Activated naive CD4-positive, alpha-beta T cell treated with anti-CD3 and anti-CD28 coated beads, Interleukin-2, amount 50 U/mL, for 72 hours (primary cell): ENCODE results near the gene MAGT1. TPM values are rescaled to one million over a fixed set of nuclear protein-coding genes. Genes with fewer than 3 reads are reported as not detected.
"Not testable (repeated sequence)": the region's sequence is repeated elsewhere in the genome, so short reads cannot be mapped to it uniquely, and the experiment has no call there.

Source experiments
- ATAC-seq, 2 donors: fragments of 150-1000 bp; cut with Tn5 transposase; 2 replicates each; pipeline ENCODE4 v1.10.0; 2021; ENCODE audit warnings: mild to moderate bottlenecking in 2 of 2, moderate library complexity in 2 of 2
- DNase-seq, 2 donors: peaks; one replicate each; pipeline ENCODE4 v3.0.0; 2021 to 2022; ENCODE audit warnings: low spot score in 2 of 2
- H3K27ac Mint-ChIP-seq, 2 donors: one replicate each; pipeline ENCODE4 v1.8.0; 2022; ENCODE audit warnings: mild to moderate bottlenecking in 2 of 2, mixed read lengths in 2 of 2
- H3K36me3 Mint-ChIP-seq, 2 donors: one replicate each; pipeline ENCODE4 v1.8.0; 2022; ENCODE audit warnings: mixed read lengths in 2 of 2
- H3K9me3 Mint-ChIP-seq, 2 donors: one replicate each; pipeline ENCODE4 v1.8.0; 2022; ENCODE audit warnings: mixed read lengths in 2 of 2
- total RNA-seq, 2 donors: library from RNA; stranded (reverse); gene quantifications; one replicate each; pipeline ENCODE4 v1.2.3, GENCODE V29; 2022

MAGT1 gene
- total RNA-seq, 2 donors from 2014 or later = 26.5 to 39.5 TPM

DNA sequence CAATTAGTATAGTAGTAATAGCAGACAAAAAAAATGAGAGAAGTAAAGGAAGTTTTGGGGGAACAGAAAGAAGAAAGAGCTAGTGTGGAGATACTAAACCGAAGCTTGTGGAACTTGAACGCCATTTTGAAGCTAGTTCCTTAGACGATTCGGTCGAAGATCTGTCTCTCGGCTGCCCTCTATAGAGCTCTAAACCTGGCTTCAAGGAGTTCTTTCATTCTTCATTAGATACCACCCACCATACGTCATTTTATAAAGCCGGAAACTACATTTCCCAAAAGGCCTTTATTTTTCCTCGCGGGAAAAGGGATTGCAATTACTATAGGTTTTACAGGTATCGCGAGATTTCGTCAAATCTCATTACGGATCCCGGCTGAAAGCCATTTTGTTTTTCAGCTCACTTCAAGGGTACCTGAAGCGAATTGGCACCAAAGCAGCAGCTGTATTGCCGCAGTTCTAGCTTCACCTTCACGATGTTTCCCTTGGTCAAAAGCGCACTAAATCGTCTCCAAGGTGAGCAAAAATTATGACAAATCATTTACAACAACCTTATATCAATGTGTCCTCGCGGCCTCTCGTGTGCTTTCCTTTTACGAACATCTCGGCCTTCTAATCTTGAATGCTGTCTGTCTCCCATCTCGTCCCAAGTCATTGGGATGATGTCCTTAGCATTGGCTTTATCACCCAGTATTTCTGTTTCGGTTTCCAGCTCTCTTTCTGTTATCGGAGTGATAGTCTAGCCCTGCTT lies 4.0 kb upstream of the MAGT1 start, which contains the start of gene COX7B:
Gene COX7B, plus strand, starts transcription at position 388 of the 748 bp plus-strand sequence. Its CDS starts 86 bp downstream, at position 474.
- Mint-ChIP-seq H3K36me3 (peaks cover 21 to 31% of the 10 kb centered on the region in 2 donors), H3K9me3 (no peaks in the 10 kb centered on the region), H3K27ac (peak within 1 kb of the TSS; percentile 96 to 98)
- DNase-seq (peak; percentile 55 to 61), ATAC-seq (peak; percentile 68 to 70)

- H3K9me3 Mint-ChIP-seq = no peaks in the 10 kb centered on the region
- H3K36me3 Mint-ChIP-seq = peaks cover 6 to 11% of the 10 kb centered on the region in 2 donors
- H3K27ac Mint-ChIP-seq = peak overlapping the region; percentile 35 to 72
- no peak for DNase-seq
- no peak for ATAC-seq
Measured at GRCh38 chrX:77893713-77894112, 1.5 kb downstream of the MAGT1 start.

DNA sequence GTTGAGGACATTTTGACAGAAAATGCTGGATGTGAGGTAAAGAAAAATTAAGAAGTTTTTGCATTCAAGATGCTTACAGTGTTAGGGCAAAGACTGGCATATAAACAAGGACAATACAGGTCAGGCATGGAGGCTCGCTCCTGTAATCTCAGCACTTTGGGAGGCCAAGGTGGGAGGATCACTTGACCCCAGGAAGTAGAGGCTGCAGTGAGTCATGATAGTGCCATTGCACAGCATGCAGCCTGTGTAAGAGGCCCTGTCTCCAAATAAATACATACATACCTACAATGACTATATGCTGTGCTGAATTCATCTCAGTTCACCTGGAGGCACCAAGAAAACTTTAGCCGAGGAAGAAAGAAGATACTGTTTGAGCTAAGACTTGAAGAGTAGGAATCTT lies 2.3 kb downstream of the MAGT1 start:
- ATAC-seq = no peak
- Mint-ChIP-seq H3K36me3 (peaks cover 6 to 11% of the 10 kb centered on the region in 2 donors), H3K27ac (peak overlapping the region; percentile 35 to 55), H3K9me3 (no peaks in the 10 kb centered on the region)
- no peak for DNase-seq

DNA sequence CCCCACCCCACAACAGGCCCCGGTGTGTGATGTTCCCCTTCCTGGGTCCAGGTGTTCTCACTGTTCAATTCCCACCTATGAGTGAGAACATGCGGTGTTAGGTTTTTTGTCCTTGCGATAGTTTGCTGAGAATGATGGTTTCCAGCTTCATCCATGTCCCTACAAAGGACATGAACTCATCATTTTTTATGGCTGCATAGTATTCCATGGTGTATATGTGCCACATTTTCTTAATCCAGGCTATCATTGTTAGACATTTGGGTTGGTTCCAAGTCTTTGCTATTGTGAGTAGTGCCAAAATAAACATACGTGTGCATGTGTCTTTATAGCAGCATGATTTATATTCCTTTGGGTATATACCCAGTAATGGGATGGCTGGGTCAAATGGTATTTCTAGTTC lies 13.8 kb downstream of the MAGT1 start:
- ATAC-seq, H3K36me3 Mint-ChIP-seq, DNase-seq, H3K9me3 Mint-ChIP-seq, H3K27ac Mint-ChIP-seq: not testable (repeated sequence)

- DNase-seq (no peak), ATAC-seq (no peak)
- H3K9me3 Mint-ChIP-seq = no peaks in the 10 kb centered on the region
- no peak overlapping the region for H3K27ac Mint-ChIP-seq
- H3K36me3 Mint-ChIP-seq = peaks cover 0 to 7% of the 10 kb centered on the region in 2 donors
Measured at GRCh38 chrX:77875372-77875771, 19.9 kb downstream of the MAGT1 start.

DNA sequence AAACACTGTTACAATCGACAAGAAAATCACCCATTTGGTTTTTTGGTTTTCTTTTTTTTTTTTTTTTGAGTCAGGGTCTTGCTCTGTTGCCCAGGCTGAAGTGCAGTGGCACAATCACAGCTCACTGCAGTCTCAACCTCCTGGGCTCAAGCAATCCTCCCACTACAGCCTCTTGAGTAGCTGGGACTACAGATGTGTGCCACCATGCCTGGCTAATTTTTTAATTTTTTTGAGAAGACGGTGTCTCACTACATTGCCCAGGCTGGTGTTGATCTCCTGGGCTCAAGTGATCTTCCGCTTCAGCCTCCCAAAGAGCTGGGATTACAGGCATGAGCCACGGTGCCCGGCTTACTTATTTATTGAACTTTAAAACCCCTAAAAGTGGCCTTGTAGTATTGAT lies 63.7 kb downstream of the MAGT1 start:
- not testable (repeated sequence) for DNase-seq, H3K27ac Mint-ChIP-seq, H3K9me3 Mint-ChIP-seq, ATAC-seq, H3K36me3 Mint-ChIP-seq

- not testable (repeated sequence) for H3K9me3 Mint-ChIP-seq, ATAC-seq
Measured at GRCh38 chrX:77821989-77822388, 73.2 kb downstream of the MAGT1 start.

GRCh38 chrX:77820091-77820727 lies 75.0 kb downstream of the MAGT1 start:
- ATAC-seq (peak in 1 of 2 donors; percentile 70), DNase-seq (no peak)
- no peak overlapping the region for H3K27ac Mint-ChIP-seq
- peaks cover 7 to 25% of the 10 kb centered on the region in 2 donors for H3K36me3 Mint-ChIP-seq
- H3K9me3 Mint-ChIP-seq = peaks cover 5 to 6% of the 10 kb centered on the region in 2 donors

More at GRCh38 chrX:77821989-77822388, 73.2 kb downstream of the MAGT1 start:
- DNase-seq, H3K27ac Mint-ChIP-seq: not testable (repeated sequence)
- H3K36me3 Mint-ChIP-seq = peaks cover 7 to 35% of the 10 kb centered on the region in 2 donors

GRCh38 chrX:77814210-77814609 lies 81.0 kb downstream of the MAGT1 start:
- Mint-ChIP-seq H3K9me3 (peaks cover 0 to 4% of the 10 kb centered on the region in 2 donors), H3K36me3 (no peaks in the 10 kb centered on the region), H3K27ac (no peak overlapping the region)
- ATAC-seq = no peak
- no peak for DNase-seq

DNA sequence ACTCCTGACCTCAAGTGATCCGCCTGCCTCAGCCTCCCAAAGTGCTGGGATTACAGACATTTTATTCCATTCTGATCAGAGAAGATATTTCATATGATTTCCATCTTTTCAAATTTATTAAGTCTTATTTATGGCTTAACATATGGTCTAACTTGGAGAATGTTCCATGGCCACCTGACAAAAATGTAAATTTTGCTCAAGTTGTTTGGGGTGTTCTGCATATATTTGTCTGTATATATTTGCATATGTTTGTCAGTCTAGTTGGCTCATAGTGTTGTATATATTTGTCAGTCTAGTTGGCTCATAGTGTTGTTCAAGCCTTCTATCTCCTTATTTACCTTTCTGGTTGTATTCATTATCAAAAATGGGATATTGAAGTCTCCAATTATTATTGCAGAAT lies 93.0 kb downstream of the MAGT1 start:
- Mint-ChIP-seq H3K9me3 (peaks cover 0 to 7% of the 10 kb centered on the region in 2 donors), H3K27ac (no peak overlapping the region), H3K36me3 (no peaks in the 10 kb centered on the region)
- ATAC-seq = no peak
- no peak for DNase-seq

GRCh38 chrX:77795124-77795523 lies 100.1 kb downstream of the MAGT1 start:
- DNase-seq (no peak), ATAC-seq (no peak)
- Mint-ChIP-seq H3K27ac (no peak overlapping the region), H3K36me3 (no peaks in the 10 kb centered on the region), H3K9me3 (no peaks in the 10 kb centered on the region)

DNA sequence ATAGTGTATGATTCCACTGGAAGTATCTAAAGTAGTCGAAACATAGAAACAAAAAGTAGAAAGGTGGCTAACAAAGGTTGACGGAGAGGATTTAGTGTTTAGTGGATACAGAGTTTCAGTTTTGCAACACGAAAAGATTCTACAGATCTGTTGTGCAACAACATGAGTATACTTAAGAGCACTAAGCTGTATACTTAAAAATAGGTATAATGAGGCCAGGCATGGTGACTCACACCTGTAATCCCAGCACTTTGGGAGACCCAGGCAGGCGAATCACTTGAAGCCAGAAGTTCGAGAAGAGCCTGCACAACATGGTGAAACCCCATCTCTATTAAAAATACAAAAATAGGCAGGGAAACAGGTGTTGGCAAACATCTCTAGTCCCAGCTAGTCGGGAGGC lies 101.3 kb downstream of the MAGT1 start:
- Mint-ChIP-seq H3K9me3 (no peaks in the 10 kb centered on the region), H3K27ac (no peak overlapping the region), H3K36me3 (no peaks in the 10 kb centered on the region)
- no peak for ATAC-seq
- DNase-seq = no peak

DNA sequence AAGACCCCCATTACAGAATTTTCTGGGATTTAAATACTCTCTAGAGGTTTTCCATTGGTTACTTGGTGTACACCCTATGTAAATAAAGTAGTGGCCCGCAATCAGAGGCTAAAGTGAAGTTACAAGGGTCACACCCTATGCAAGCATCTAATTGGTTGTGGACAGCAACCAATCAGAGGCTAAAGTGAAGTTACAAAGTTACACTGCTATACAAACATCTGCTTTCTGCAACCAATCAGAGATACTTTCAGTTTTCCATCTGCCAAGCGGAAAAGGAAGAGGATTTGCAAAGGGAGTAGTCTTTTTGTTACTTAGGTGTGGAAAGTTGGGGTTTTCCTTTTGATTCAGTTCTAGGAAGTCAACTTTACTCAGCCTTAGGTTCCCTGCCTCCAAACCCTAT lies 107.2 kb downstream of the MAGT1 start:
- ATAC-seq = peak; percentile 58 to 70
- peaks cover 6 to 14% of the 10 kb centered on the region in 2 donors for H3K36me3 Mint-ChIP-seq
- H3K27ac Mint-ChIP-seq = peak overlapping the region; percentile 15 to 70
- H3K9me3 Mint-ChIP-seq = no peaks in the 10 kb centered on the region
- peak in 1 of 2 donors; percentile 5 for DNase-seq

- peak in 1 of 2 donors; percentile 4 for ATAC-seq
- Mint-ChIP-seq H3K36me3 (peaks cover 6 to 14% of the 10 kb centered on the region in 2 donors), H3K9me3 (no peaks in the 10 kb centered on the region), H3K27ac (peak overlapping the region; percentile 96 to 100)
- no peak for DNase-seq
Measured at GRCh38 chrX:77786365-77786680, 108.9 kb downstream of the MAGT1 start.

GRCh38 chrX:77785486-77786364 lies 109.5 kb downstream of the MAGT1 start, which contains the start of gene ATRX:
Gene ATRX, minus strand, starts transcription at chrX:77786216. Its CDS starts 215 bp downstream, at chrX:77786001.
- H3K36me3 Mint-ChIP-seq = peaks cover 6 to 14% of the 10 kb centered on the region in 2 donors
- peak; percentile 92 to 95 for ATAC-seq
- no peaks in the 10 kb centered on the region for H3K9me3 Mint-ChIP-seq
- peak; percentile 63 to 80 for DNase-seq
- peak within 1 kb of the TSS; percentile 96 to 100 for H3K27ac Mint-ChIP-seq

- H3K9me3 Mint-ChIP-seq = no peaks in the 10 kb centered on the region
- DNase-seq = no peak
- H3K27ac Mint-ChIP-seq = no peak overlapping the region
- peaks cover 0 to 4% of the 10 kb centered on the region in 2 donors for H3K36me3 Mint-ChIP-seq
- ATAC-seq = no peak
Measured at GRCh38 chrX:77779695-77780094, 115.5 kb downstream of the MAGT1 start.

DNA sequence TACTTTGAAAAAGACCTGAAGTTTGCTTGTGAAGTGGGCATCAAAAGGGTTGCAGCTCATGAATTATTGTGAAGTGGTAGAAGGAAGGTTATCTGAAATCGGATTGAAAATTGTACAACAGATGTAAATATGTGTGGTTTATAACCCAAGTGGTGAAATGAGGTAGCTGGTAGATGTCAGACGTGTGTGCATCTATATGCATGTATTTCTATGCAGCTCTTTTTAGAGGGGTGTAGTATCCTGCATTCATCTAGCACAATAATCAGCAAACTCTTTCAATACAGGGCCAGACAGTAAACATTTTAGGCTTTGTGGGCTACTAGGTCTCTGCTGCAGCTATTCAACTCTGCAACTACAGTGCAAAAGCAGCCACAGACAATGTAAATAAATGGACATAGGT lies 118.6 kb downstream of the MAGT1 start:
- Mint-ChIP-seq H3K36me3 (no peaks in the 10 kb centered on the region), H3K27ac (no peak overlapping the region)

More for the DNA sequence above, 118.6 kb downstream of the MAGT1 start:
- DNase-seq (no peak), ATAC-seq (no peak)
- H3K9me3 Mint-ChIP-seq = no peaks in the 10 kb centered on the region
